Germinal center (tissue), 1 donor: ENCODE results near the gene ST3GAL3.
"Not testable (repeated sequence)": the region's sequence is repeated elsewhere in the genome, so short reads cannot be mapped to it uniquely, and the experiment has no call there.

Experiments used
- DNase-seq: peaks from one replicate; pipeline ENCODE4 v3.0.0; 2012; ENCODE audit warnings: mixed read lengths, low spot score

Gene ST3GAL3

GRCh38 chr1:43704838-43705237, 2.5 kb upstream of the ST3GAL3 start:
- DNase-seq, result no peak

- DNase-seq, result no peak
Measured at GRCh38 chr1:43705334-43705733, 2.0 kb upstream of the ST3GAL3 start.

- DNase-seq, result no peak
Measured at GRCh38 chr1:43705982-43706597, 1.2 kb upstream of the ST3GAL3 start.

- DNase-seq, result no peak
Measured at GRCh38 chr1:43706598-43707189, 642 bp upstream of the ST3GAL3 start.

GRCh38 chr1:43708002-43708410, 670 bp downstream of the ST3GAL3 start:
- DNase-seq, result no peak

GRCh38 chr1:43711049-43711448, 3.7 kb downstream of the ST3GAL3 start:
- no peak for DNase-seq

- DNase-seq, result no peak
Measured at GRCh38 chr1:43711524-43712386, 4.4 kb downstream of the ST3GAL3 start.

GRCh38 chr1:43716559-43717281, 9.4 kb downstream of the ST3GAL3 start:
- no peak for DNase-seq

- DNase-seq, result no peak
Measured at GRCh38 chr1:43719063-43719462, 11.7 kb downstream of the ST3GAL3 start.

- DNase-seq, result not testable (repeated sequence)
Measured at GRCh38 chr1:43719670-43720419, 12.5 kb downstream of the ST3GAL3 start.

- DNase-seq, result no peak
Measured at GRCh38 chr1:43722810-43723209, 15.5 kb downstream of the ST3GAL3 start.

GRCh38 chr1:43729816-43730463, 22.6 kb downstream of the ST3GAL3 start:
- no peak for DNase-seq

- DNase-seq, result no peak
Measured at GRCh38 chr1:43731867-43732531, 24.7 kb downstream of the ST3GAL3 start.

GRCh38 chr1:43736819-43737218, 29.5 kb downstream of the ST3GAL3 start:
- no peak for DNase-seq

GRCh38 chr1:43742026-43742425, 34.7 kb downstream of the ST3GAL3 start:
- no peak for DNase-seq

GRCh38 chr1:43743206-43743605, 35.9 kb downstream of the ST3GAL3 start:
- no peak for DNase-seq

GRCh38 chr1:43747736-43748135, 40.4 kb downstream of the ST3GAL3 start:
- DNase-seq, result no peak

- no peak for DNase-seq
Measured at GRCh38 chr1:43750083-43750482, 42.7 kb downstream of the ST3GAL3 start.

GRCh38 chr1:43753422-43753821, 46.1 kb downstream of the ST3GAL3 start:
- DNase-seq, result no peak

GRCh38 chr1:43754892-43755291, 47.6 kb downstream of the ST3GAL3 start:
- no peak for DNase-seq
